Esophagus squamous epithelium (tissue), 5 donors: ENCODE measurements around the gene ITFG1. TPM values are rescaled to one million over a fixed set of nuclear protein-coding genes. Genes with fewer than 3 reads are reported as not detected.

Experiments
- DNase-seq: peaks from one replicate; lab custom pipeline; 2025; lab: John Stamatoyannopoulos, UW
- H3K27ac ChIP-seq, 4 donors: fragments of 200-600 bp; sonication (generic); one replicate each; pipeline ENCODE4 v1.5.1; 2016 to 2019; ENCODE audit warnings: mild to moderate bottlenecking in 1 of 4
- H3K27me3 ChIP-seq, 4 donors: fragments of 200-600 bp; sonication (generic); 1 replicate in 3 of 4; 2 replicates in 1 of 4; pipeline versions ENCODE4 v1.5.1 to v1.6.0; 2017 to 2021; ENCODE audit warnings: antibody characterized with exemption in 1 of 4
- H3K36me3 ChIP-seq, 3 donors: fragments of 200-600 bp; sonication (generic); one replicate each; pipeline ENCODE4 v1.5.1; 2016 to 2019
- H3K4me1 ChIP-seq, 3 donors: fragments of 200-600 bp; sonication (generic); one replicate each; pipeline ENCODE4 v1.5.1; 2017 to 2019
- H3K4me3 ChIP-seq, 4 donors: fragments of 200-600 bp; sonication (generic); 1 replicate in 3 of 4; 2 replicates in 1 of 4; pipeline ENCODE4 v1.5.1; 2016 to 2019; ENCODE audit warnings: mild to moderate bottlenecking in 2 of 4, moderate library complexity in 1 of 4
- H3K9me3 ChIP-seq, 3 donors: fragments of 200-600 bp; sonication (generic); one replicate each; pipeline ENCODE4 v1.5.1; 2016 to 2019
- CTCF ChIP-seq, 6 experiments: fragments of 450-650 bp in 4 of 6; fragments of 200-600 bp in 2 of 6; sonication (generic) in 2 of 6; IDR thresholded peaks; one replicate each; pipeline ENCODE4 v1.5.1; 2016 to 2019; ENCODE audit warnings: antibody characterized with exemption in 6 of 6, mild to moderate bottlenecking in 4 of 6, moderate library complexity in 4 of 6
- POLR2A ChIP-seq, 4 donors: fragments of 450-650 bp; IDR thresholded peaks; one replicate each; pipeline ENCODE4 v1.6.1; 2017; ENCODE audit warnings: antibody characterized with exemption in 4 of 4, mild to moderate bottlenecking in 4 of 4, moderate library complexity in 3 of 4
- WGBS, 2 donors: methylation state at CpG; one replicate each; pipeline ENCODE4 v1.1.5; 2018; 5-methylcytosine and 5-hydroxymethylcytosine counted together
- intact Hi-C: fragments of 100-400 bp; cut with DNase I; formaldehyde crosslinking; loops from one replicate; pipeline ENCODE4 v1.15.0; 2022
- total RNA-seq, 4 donors: library from RNA; depleted of rRNA; stranded (reverse); fragments of >200 nt; gene quantifications; one replicate each; pipeline ENCODE4 v1.1.0, GENCODE V29; 2016
- donor health status: DM: yes; HTN: yes; CAD: no.

Gene ITFG1
- total RNA-seq, 4 donors from 2014 or later = 16.1 to 31.9 (median 26.4) TPM

DNA sequence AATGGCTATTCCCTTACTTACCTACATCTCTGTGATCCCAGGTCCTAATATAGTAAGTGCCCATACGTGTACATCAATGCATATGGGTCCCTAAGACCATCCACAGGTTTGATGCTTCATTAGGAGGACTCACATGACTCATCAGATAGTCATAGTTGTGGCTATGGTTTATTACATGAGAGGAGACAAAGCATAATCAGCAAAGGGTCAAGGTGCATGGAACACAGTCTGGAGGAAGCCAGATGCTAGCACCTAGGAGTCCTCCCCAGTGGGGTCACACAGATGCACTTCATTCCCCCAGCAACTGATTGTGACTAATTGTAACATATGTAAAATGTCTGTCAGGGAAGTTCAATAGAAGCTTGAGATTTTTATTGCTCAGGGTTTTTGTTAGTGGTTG, 43.1 kb upstream of the ITFG1 start:
- Histone ChIP-seq H3K27ac (no peak overlapping the region), H3K9me3 (no peaks in the 10 kb centered on the region), H3K4me1 (peaks cover 0 to 9% (median 0%) of the 10 kb centered on the region in 3 donors), H3K36me3 (peaks cover 14 to 69% (median 22%) of the 10 kb centered on the region in 3 donors), H3K4me3 (no peak overlapping the region), H3K27me3 (no peaks in the 10 kb centered on the region)
- 81 to 83% methylated on average over 1 of the region's 1 CpG for WGBS, 2 donors
- no peak for TF ChIP-seq CTCF (IDR thresholded peaks at IDR 0.05)
- no peak for TF ChIP-seq POLR2A (IDR thresholded peaks at IDR 0.05)
- intact Hi-C loops = no loop called here
- no peak for DNase-seq

- Histone ChIP-seq H3K27ac (no peak overlapping the region), H3K27me3 (no peaks in the 10 kb centered on the region), H3K4me3 (no peak overlapping the region), H3K9me3 (no peaks in the 10 kb centered on the region), H3K4me1 (no peaks in the 10 kb centered on the region), H3K36me3 (peaks cover 10 to 76% (median 17%) of the 10 kb centered on the region in 3 donors)
- 95 to 96% methylated on average over 9 of the region's 9 CpGs for WGBS, 2 donors
- intact Hi-C loops = no loop called here
- no peak for DNase-seq
- TF ChIP-seq POLR2A (IDR thresholded peaks at IDR 0.05) = no peak
- no peak for TF ChIP-seq CTCF (IDR thresholded peaks at IDR 0.05)
These were observed 38.9 kb upstream of the ITFG1 start for GRCh38 chr16:47499700-47500264.

DNA sequence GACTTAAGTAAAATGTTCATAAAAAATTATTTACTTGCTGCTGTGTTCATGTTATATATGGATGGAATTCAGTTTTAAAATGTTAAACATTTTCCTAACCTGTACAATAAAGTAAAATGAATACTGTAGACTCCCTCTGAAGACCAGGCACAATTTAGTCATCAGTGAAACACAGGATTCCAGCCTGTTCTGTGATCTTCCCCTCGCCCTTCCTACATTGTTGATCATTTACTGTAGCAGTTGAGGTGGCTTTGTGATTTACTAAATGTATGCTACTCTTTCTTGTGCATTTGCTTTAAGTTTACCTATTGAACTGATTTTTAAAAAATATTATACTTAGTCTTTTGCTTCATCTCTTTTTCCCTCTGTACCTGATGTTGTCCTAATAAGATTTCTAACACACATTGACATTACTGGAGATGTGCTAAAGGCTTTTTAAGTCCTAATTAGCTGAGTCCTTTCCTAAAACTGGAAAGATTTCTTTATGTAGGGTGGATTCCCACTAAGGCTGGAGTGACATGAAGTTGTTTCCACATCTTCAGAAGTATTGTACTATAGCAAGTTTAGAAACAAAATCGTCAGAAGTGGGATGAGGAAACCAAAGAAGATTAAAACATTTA, 38.3 kb upstream of the ITFG1 start:
- no peak overlapping the region for H3K27ac ChIP-seq
- no peaks in the 10 kb centered on the region for H3K27me3 ChIP-seq
- WGBS, 2 donors = 93 to 95% methylated on average over 2 of the region's 2 CpGs
- no peak for DNase-seq
- H3K4me1 ChIP-seq = peaks cover 0 to 5% (median 0%) of the 10 kb centered on the region in 3 donors
- TF ChIP-seq CTCF (IDR thresholded peaks at IDR 0.05) (no peak), POLR2A (IDR thresholded peaks at IDR 0.05) (no peak)
- intact Hi-C loops = no loop called here
- H3K9me3 ChIP-seq = no peaks in the 10 kb centered on the region
- H3K4me3 ChIP-seq = no peak overlapping the region
- H3K36me3 ChIP-seq = peaks cover 6 to 70% (median 17%) of the 10 kb centered on the region in 3 donors

GRCh38 chr16:47493381-47494337, 32.8 kb upstream of the ITFG1 start:
- Histone ChIP-seq H3K27ac (peak overlapping the region in 3 of 4 donors; percentile 73 to 76 (median 73)), H3K36me3 (peaks cover 0 to 32% (median 0%) of the 10 kb centered on the region in 3 donors), H3K4me1 (peaks cover 0 to 18% (median 3%) of the 10 kb centered on the region in 3 donors), H3K27me3 (no peaks in the 10 kb centered on the region), H3K9me3 (peaks cover 0 to 20% (median 17%) of the 10 kb centered on the region in 3 donors), H3K4me3 (peak overlapping the region in 2 of 4 donors; percentile 10 to 44)
- 57 to 70% methylated on average over 9 of the region's 9 CpGs for WGBS, 2 donors
- intact Hi-C loops = no loop called here
- no peak for DNase-seq
- TF ChIP-seq POLR2A (IDR thresholded peaks at IDR 0.05) (no peak), CTCF (IDR thresholded peaks at IDR 0.05) (no peak)
